Chondrocyte (in vitro differentiated cells): Measurements from ENCODE around the gene NHSL2. TPM values are rescaled to one million over a fixed set of nuclear protein-coding genes. Genes with fewer than 3 reads are reported as not detected.

Experiments used
- DNase-seq: peaks from one replicate; pipeline ENCODE4 v3.0.0; 2021; ENCODE audit warnings: mixed read lengths, low spot score
- H3K27ac Mint-ChIP-seq: one replicate; pipeline ENCODE4 v1.8.0; 2021; ENCODE audit warnings: mild to moderate bottlenecking, moderate library complexity, mixed read lengths; ENCODE audit not compliant: unreplicated experiment
- H3K27me3 Mint-ChIP-seq: 2 replicates; pipeline ENCODE4 v1.8.0; 2021; ENCODE audit warnings: low read depth, mixed read lengths
- H3K36me3 Mint-ChIP-seq: 2 replicates; pipeline ENCODE4 v1.8.0; 2021; ENCODE audit warnings: low read depth, mixed read lengths
- H3K4me1 Mint-ChIP-seq: 2 replicates; pipeline ENCODE4 v1.8.0; 2021; ENCODE audit warnings: low read depth, mild to moderate bottlenecking, mixed read lengths
- H3K4me3 Mint-ChIP-seq: one replicate; pipeline ENCODE4 v1.8.0; 2021; ENCODE audit warnings: mild to moderate bottlenecking, moderate library complexity, mixed read lengths; ENCODE audit not compliant: unreplicated experiment
- H3K9me3 Mint-ChIP-seq: 2 replicates; pipeline ENCODE4 v1.8.0; 2021; ENCODE audit warnings: low read depth, mixed read lengths
- total RNA-seq: library from RNA; stranded (reverse); gene quantifications from 3 replicates; pipeline ENCODE4 v1.2.1, GENCODE V29; 2021
- TF ChIP-seq, protein P1 (sequence below): fragments of 200-600 bp; sonication (generic); IDR thresholded peaks from 2 replicates; pipeline ENCODE4 v1.5.0; 2021; ENCODE audit warnings: antibody characterized with exemption, mild to moderate bottlenecking, moderate library complexity

The NHSL2 gene
- total RNA-seq, 1 donor from 2014 or later, result 2.1 TPM

DNA sequence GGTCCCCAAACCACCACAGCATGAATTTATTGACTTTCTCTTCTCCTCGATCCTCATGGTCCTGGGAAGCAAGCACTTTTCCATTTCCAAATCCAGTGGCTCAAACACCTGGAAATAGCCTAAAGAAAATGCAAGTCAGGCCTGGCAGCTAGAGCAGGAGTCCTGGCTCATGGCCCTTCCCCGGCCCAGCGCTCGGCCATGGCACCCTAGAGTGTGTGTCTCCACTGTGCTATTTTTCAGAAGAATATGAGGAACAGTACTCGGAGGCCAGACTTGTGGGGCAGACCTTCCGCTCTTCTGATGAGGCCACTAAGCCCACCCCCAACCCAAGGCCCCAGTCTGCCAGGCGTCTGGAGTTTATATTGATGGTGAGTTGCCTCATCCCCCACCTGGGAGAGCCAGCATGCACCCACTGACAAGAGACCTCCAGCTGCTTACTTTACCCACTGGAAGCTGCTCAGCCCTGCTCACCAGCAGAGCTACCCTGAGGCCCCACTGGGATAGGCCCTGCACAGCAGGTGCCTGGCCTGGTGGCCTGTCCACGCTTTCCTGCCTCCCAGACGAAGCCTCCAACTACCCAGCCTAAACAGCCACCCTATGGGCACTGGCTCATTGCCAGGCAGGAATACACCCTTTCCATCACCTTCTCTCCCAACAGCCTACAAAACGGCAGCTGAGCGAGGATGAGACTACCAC, 223.4 kb downstream of the NHSL2 start:
- H3K36me3 Mint-ChIP-seq, result no peaks in the 10 kb centered on the region
- no peak for DNase-seq
- peaks cover 3% of the 10 kb centered on the region for H3K4me1 Mint-ChIP-seq
- H3K4me3 Mint-ChIP-seq, result no peak overlapping the region
- H3K27me3 Mint-ChIP-seq, result no peaks in the 10 kb centered on the region
- TF ChIP-seq, protein P1, sequence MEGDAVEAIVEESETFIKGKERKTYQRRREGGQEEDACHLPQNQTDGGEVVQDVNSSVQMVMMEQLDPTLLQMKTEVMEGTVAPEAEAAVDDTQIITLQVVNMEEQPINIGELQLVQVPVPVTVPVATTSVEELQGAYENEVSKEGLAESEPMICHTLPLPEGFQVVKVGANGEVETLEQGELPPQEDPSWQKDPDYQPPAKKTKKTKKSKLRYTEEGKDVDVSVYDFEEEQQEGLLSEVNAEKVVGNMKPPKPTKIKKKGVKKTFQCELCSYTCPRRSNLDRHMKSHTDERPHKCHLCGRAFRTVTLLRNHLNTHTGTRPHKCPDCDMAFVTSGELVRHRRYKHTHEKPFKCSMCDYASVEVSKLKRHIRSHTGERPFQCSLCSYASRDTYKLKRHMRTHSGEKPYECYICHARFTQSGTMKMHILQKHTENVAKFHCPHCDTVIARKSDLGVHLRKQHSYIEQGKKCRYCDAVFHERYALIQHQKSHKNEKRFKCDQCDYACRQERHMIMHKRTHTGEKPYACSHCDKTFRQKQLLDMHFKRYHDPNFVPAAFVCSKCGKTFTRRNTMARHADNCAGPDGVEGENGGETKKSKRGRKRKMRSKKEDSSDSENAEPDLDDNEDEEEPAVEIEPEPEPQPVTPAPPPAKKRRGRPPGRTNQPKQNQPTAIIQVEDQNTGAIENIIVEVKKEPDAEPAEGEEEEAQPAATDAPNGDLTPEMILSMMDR, result no peak
- no peak overlapping the region for H3K27ac Mint-ChIP-seq
- H3K9me3 Mint-ChIP-seq, result no peaks in the 10 kb centered on the region

DNA sequence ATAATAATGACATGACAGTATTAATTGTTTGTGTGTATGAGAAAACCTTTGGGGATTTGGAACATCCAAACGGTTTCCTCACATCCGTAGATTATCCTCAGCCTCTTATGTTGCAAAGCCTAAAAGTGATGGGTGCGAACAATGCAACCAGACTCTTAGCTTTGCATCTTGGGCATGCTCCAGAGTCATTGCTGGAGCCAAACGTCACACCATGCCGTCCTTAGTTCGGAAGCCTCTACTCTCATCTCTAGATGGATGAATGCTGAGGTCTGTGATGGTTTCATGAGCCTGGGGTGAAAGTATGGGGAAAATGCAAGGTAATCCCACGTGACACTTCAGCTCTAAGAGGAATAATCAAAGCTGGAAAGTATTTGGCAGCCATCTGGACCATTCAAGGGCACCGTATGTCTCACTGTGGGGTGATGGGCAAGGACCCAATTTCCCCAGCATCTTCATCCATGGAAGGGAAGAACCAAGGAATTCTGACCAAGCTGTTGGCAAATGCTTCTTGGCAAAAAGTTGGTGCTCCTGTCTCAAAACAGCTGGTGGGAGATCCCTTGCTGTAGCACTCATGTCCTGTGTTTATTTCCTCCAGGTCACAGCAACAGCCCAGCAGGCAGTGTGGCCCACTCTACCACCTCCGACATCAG, 227.3 kb downstream of the NHSL2 start:
- Mint-ChIP-seq H3K27ac (no peak overlapping the region), H3K4me3 (no peak overlapping the region), H3K27me3 (no peaks in the 10 kb centered on the region), H3K36me3 (peaks cover 2% of the 10 kb centered on the region), H3K4me1 (no peaks in the 10 kb centered on the region), H3K9me3 (no peaks in the 10 kb centered on the region)
- no peak for DNase-seq
- TF ChIP-seq, protein P1, result no peak

DNA sequence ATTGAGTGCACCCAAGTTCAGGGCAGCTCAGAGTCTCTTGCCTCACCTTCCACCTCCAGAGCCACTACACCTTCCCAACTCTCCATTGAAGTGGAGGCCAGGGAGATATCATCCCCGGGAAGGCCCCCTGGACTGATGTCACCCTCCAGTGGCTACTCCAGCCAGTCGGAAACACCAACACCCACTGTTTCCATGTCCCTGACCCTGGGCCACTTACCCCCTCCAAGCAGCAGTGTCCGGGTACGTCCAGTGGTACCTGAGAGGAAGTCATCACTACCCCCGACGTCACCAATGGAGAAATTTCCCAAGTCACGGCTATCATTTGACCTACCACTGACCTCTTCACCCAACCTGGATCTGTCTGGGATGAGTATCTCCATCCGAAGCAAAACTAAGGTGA, 228.9 kb downstream of the NHSL2 start:
- no peak for DNase-seq
- Mint-ChIP-seq H3K4me3 (no peak overlapping the region), H3K4me1 (no peaks in the 10 kb centered on the region), H3K27ac (no peak overlapping the region), H3K36me3 (peaks cover 2% of the 10 kb centered on the region), H3K27me3 (no peaks in the 10 kb centered on the region), H3K9me3 (no peaks in the 10 kb centered on the region)
- TF ChIP-seq, protein P1, result no peak

DNA sequence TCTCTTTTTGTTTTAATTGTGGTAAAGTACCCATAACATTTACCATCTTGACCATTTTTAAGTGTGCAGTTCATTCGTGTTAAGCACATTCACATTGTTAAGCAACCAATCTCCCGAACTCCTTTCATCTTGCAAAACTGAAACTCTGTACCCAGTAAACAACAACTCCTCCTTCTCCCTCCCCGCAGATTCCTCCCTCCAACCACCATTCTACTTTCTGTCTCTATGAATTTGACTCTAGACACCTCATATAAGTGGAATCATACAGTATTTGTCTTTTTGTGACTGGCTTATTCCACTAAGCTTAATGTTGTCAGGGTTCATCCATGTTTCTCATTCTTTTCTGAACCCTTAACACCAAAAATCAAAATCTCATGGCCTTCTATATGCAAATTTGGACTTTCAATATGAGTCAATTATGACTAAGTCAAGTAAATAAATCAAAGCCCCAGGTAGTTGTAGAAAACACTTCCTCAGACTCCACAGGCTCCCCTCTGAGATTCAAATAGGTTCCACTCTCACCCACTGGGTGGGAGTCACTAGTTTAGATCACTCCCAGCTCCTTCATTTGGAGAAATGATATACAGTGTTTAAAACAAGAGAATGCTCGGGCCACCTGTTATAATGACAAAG, 230.8 kb downstream of the NHSL2 start:
- no peak overlapping the region for H3K4me3 Mint-ChIP-seq
- no peaks in the 10 kb centered on the region for H3K4me1 Mint-ChIP-seq
- no peak for DNase-seq
- no peak overlapping the region for H3K27ac Mint-ChIP-seq
- no peaks in the 10 kb centered on the region for H3K9me3 Mint-ChIP-seq
- TF ChIP-seq, protein P1, result no peak
- no peaks in the 10 kb centered on the region for H3K27me3 Mint-ChIP-seq
- peaks cover 2% of the 10 kb centered on the region for H3K36me3 Mint-ChIP-seq

DNA sequence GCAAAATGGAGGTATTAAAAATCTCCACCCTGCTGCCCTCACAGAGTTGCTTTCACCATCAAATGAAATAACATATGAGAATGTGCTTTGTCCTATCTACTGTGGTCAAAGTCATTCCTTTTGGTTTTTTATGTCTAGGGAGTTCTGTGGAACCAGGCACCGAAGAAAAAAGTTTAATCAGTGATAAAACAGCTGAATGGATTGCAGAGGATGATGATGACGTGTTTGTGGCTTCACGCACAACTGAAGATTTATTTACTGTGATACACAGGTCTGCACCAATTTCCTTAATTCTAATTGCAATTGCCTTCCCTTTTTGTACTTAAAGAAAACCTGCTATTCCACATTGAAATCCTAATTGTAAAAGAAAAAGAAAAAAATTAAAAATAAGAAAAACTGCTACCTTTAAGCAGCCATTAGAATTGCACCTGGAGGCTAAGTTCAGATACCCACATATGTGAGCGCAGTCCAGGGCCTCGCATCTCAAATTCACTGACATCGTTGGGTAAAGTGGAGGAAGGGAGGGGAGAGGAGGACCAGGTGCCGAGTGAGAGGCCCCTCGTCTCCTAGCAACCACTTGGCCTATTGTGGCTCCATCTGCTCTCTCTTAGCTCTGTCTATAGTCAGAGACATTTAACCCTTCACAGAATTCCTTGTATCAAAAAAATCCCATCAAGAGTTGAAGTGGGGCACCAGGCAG, 231.6 kb downstream of the NHSL2 start:
- peaks cover 2% of the 10 kb centered on the region for H3K36me3 Mint-ChIP-seq

More for the DNA sequence above, 231.6 kb downstream of the NHSL2 start:
- DNase-seq, result no peak
- H3K27me3 Mint-ChIP-seq, result no peaks in the 10 kb centered on the region
- TF ChIP-seq, protein P1, result no peak
- no peaks in the 10 kb centered on the region for H3K9me3 Mint-ChIP-seq
- no peaks in the 10 kb centered on the region for H3K4me1 Mint-ChIP-seq
- H3K27ac Mint-ChIP-seq, result no peak overlapping the region
- no peak overlapping the region for H3K4me3 Mint-ChIP-seq
